ENCODE measurements around the gene SPACDR. TPM values are rescaled to one million over a fixed set of nuclear protein-coding genes. Genes with fewer than 3 reads are reported as not detected.

Gene SPACDR
- total RNA-seq, 2 experiments from 2014 or later = 4.0 to 4.3 TPM

- DNase-seq = peak; percentile 61
- no peaks in the 10 kb centered on the region for H3K9me3 Mint-ChIP-seq
- H3K36me3 Mint-ChIP-seq (ENCODE audit: low read depth) = peaks cover 51% of the 10 kb centered on the region
- no peaks in the 10 kb centered on the region for H3K27me3 Mint-ChIP-seq
- H3K27ac Mint-ChIP-seq = peak overlapping the region; percentile 93
- ChIA-PET CTCF (interaction anchor here (0.9 to 1.7 kb wide), 6 partner anchors 7 to 47 kb away, joined by 3 to 10 read pairs (median 4); partner anchors contain the start of gene ZCWPW1), POLR2A (interaction anchor here (0.7 to 4.3 kb wide), 27 partner anchors 8 to 439 kb away, joined by 3 to 30 read pairs (median 4); partner anchors contain the start of genes AGFG2, FBXO24, LRCH4 and MBLAC1)
- H3K4me1 Mint-ChIP-seq = peaks cover 46% of the 10 kb centered on the region
- H3K4me3 Mint-ChIP-seq = peak overlapping the region; percentile 89
Measured at GRCh38 chr7:100435401-100436304, 28.4 kb downstream of the SPACDR start.

- Mint-ChIP-seq H3K4me1 (peaks cover 53% of the 10 kb centered on the region), H3K9me3 (no peaks in the 10 kb centered on the region), H3K27ac (peak overlapping the region; percentile 93), H3K4me3 (peak overlapping the region; percentile 89), H3K27me3 (no peaks in the 10 kb centered on the region), H3K36me3 (ENCODE audit: low read depth) (peaks cover 57% of the 10 kb centered on the region)
- POLR2A ChIA-PET = interaction anchor here (0.7 to 4.3 kb wide), 15 partner anchors 10 to 691 kb away, joined by 3 to 25 read pairs (median 4); partner anchors contain the start of genes FBXO24, LRCH4, MOSPD3 and POP7
- CTCF ChIA-PET = interaction anchor here (1.0 to 1.1 kb wide), 3 partner anchors 16 to 125 kb away, joined by 3 to 4 read pairs (median 3); no protein-coding TSS in a partner anchor
- DNase-seq = no peak
Measured at GRCh38 chr7:100434297-100435144, 29.5 kb downstream of the SPACDR start.

- Mint-ChIP-seq H3K4me3 (peak overlapping the region; percentile 89), H3K4me1 (peaks cover 57% of the 10 kb centered on the region), H3K27ac (peak overlapping the region; percentile 93), H3K27me3 (no peaks in the 10 kb centered on the region), H3K36me3 (ENCODE audit: low read depth) (peaks cover 64% of the 10 kb centered on the region), H3K9me3 (no peaks in the 10 kb centered on the region)
- ChIA-PET CTCF (interaction anchor here (1.1 kb wide), 1 partner anchor 126 kb away, joined by 4 read pairs; no protein-coding TSS in a partner anchor), POLR2A (interaction anchor here (1.0 to 4.3 kb wide), 7 partner anchors 11 to 213 kb away, joined by 3 to 25 read pairs (median 3); partner anchors contain the start of gene MOSPD3)
- DNase-seq = no peak
Measured at GRCh38 chr7:100433592-100434296, 30.3 kb downstream of the SPACDR start.

GRCh38 chr7:100433276-100433591 lies 30.8 kb downstream of the SPACDR start:
- H3K36me3 Mint-ChIP-seq (ENCODE audit: low read depth) = peaks cover 68% of the 10 kb centered on the region
- peaks cover 59% of the 10 kb centered on the region for H3K4me1 Mint-ChIP-seq
- no peaks in the 10 kb centered on the region for H3K9me3 Mint-ChIP-seq
- H3K27me3 Mint-ChIP-seq = no peaks in the 10 kb centered on the region
- no peak for DNase-seq
- no peak overlapping the region for H3K4me3 Mint-ChIP-seq
- peak overlapping the region; percentile 93 for H3K27ac Mint-ChIP-seq
- CTCF ChIA-PET = no interaction called here
- POLR2A ChIA-PET = interaction anchor here (1.0 to 4.3 kb wide), 3 partner anchors 11 to 179 kb away, joined by 3 to 25 read pairs (median 3); partner anchors contain the start of gene MOSPD3

GRCh38 chr7:100432621-100433275 lies 31.3 kb downstream of the SPACDR start:
- Mint-ChIP-seq H3K27ac (peak overlapping the region; percentile 93), H3K27me3 (peaks cover 1% of the 10 kb centered on the region), H3K4me3 (no peak overlapping the region), H3K9me3 (no peaks in the 10 kb centered on the region), H3K4me1 (peaks cover 63% of the 10 kb centered on the region), H3K36me3 (ENCODE audit: low read depth) (peaks cover 72% of the 10 kb centered on the region)
- ChIA-PET CTCF (no interaction called here), POLR2A (interaction anchor here (1.0 to 4.3 kb wide), 3 partner anchors 12 to 180 kb away, joined by 3 to 25 read pairs (median 3); partner anchors contain the start of gene MOSPD3)
- DNase-seq = no peak

GRCh38 chr7:100432053-100432452 lies 32.0 kb downstream of the SPACDR start:
- DNase-seq = no peak
- peak overlapping the region; percentile 87 for H3K4me3 Mint-ChIP-seq
- ChIA-PET POLR2A (no interaction called here), CTCF (no interaction called here)
- no peaks in the 10 kb centered on the region for H3K9me3 Mint-ChIP-seq
- H3K4me1 Mint-ChIP-seq = peaks cover 65% of the 10 kb centered on the region
- peaks cover 3% of the 10 kb centered on the region for H3K27me3 Mint-ChIP-seq
- H3K27ac Mint-ChIP-seq = peak overlapping the region; percentile 93
- peaks cover 72% of the 10 kb centered on the region for H3K36me3 Mint-ChIP-seq (ENCODE audit: low read depth)

- H3K9me3 Mint-ChIP-seq = no peaks in the 10 kb centered on the region
- ChIA-PET POLR2A (no interaction called here), CTCF (no interaction called here)
- peaks cover 3% of the 10 kb centered on the region for H3K27me3 Mint-ChIP-seq
- peak overlapping the region; percentile 93 for H3K27ac Mint-ChIP-seq
- H3K4me1 Mint-ChIP-seq = peaks cover 63% of the 10 kb centered on the region
- H3K36me3 Mint-ChIP-seq (ENCODE audit: low read depth) = peaks cover 70% of the 10 kb centered on the region
- H3K4me3 Mint-ChIP-seq = peak overlapping the region; percentile 87
- no peak for DNase-seq
Measured at GRCh38 chr7:100431286-100431735, 32.7 kb downstream of the SPACDR start.

- CTCF ChIA-PET = interaction anchor here (2.7 kb wide), 1 partner anchor 25 kb away, joined by 9 read pairs; no protein-coding TSS in a partner anchor
- DNase-seq = peak; percentile 51
- Mint-ChIP-seq H3K4me3 (peak overlapping the region; percentile 87), H3K27me3 (peaks cover 3% of the 10 kb centered on the region), H3K4me1 (peaks cover 63% of the 10 kb centered on the region), H3K27ac (peak overlapping the region; percentile 93), H3K9me3 (no peaks in the 10 kb centered on the region), H3K36me3 (ENCODE audit: low read depth) (peaks cover 67% of the 10 kb centered on the region)
- POLR2A ChIA-PET = interaction anchor here (0.8 to 3.2 kb wide), 18 partner anchors 10 to 873 kb away, joined by 3 to 43 read pairs (median 4); partner anchors contain the start of genes AGFG2, FBXO24, LRCH4 and MOSPD3
Measured at GRCh38 chr7:100430493-100431285, 33.4 kb downstream of the SPACDR start.

- CTCF ChIA-PET = interaction anchor here (0.9 to 2.7 kb wide), 7 partner anchors 21 to 348 kb away, joined by 3 to 9 read pairs (median 4); partner anchors contain the start of genes AP4M1, MCM7 and MOSPD3
- Mint-ChIP-seq H3K9me3 (no peaks in the 10 kb centered on the region), H3K27me3 (peaks cover 3% of the 10 kb centered on the region), H3K36me3 (ENCODE audit: low read depth) (peaks cover 59% of the 10 kb centered on the region), H3K27ac (peak within 1 kb of the TSS; percentile 100), H3K4me1 (peaks cover 61% of the 10 kb centered on the region), H3K4me3 (peak within 1 kb of the TSS; percentile 92)
- DNase-seq = peak; percentile 96
- POLR2A ChIA-PET = interaction anchor here (0.6 to 3.2 kb wide), 48 partner anchors 8 to 872 kb away, joined by 3 to 43 read pairs (median 4); partner anchors contain the start of genes AGFG2, AP4M1, FBXO24 and GPC2
Measured at GRCh38 chr7:100429637-100430492, 34.2 kb downstream of the SPACDR start, which contains the start of gene MEPCE. MEPCE (plus strand) TSS chr7:100429831; CDS start chr7:100430019, 188 bp downstream.
